Mesodermal cell (in vitro differentiated cells): ENCODE results near the gene TCP10L.
"Not testable (repeated sequence)": the region's sequence is repeated elsewhere in the genome, so short reads cannot be mapped to it uniquely, and the experiment has no call there.

ENCODE experiments used
- H3K27ac ChIP-seq: 2 replicates; pipeline ENCODE4 v1.7.0; 2013; ENCODE audit warnings: mild to moderate bottlenecking, low read depth, low read length, moderate library complexity; ENCODE audit not compliant: severe bottlenecking
- H3K36me3 ChIP-seq: 2 replicates; pipeline ENCODE4 v1.7.1; 2013; ENCODE audit warnings: mild to moderate bottlenecking, low read length, moderate library complexity; ENCODE audit not compliant: control insufficient read depth, insufficient read depth
- H3K4me1 ChIP-seq: one replicate; pipeline ENCODE4 v1.7.1; 2013; ENCODE audit warnings: mild to moderate bottlenecking, low read length; ENCODE audit not compliant: insufficient read depth, control insufficient read depth, poor library complexity, severe bottlenecking
- H3K4me3 ChIP-seq: 2 replicates; pipeline ENCODE4 v1.7.0; 2013; ENCODE audit warnings: low read length, control low read depth, mild to moderate bottlenecking; ENCODE audit not compliant: insufficient read depth, poor library complexity, severe bottlenecking; ENCODE audit errors: extremely low read depth
- H3K9me3 ChIP-seq: 2 replicates; pipeline ENCODE4 v1.7.1; 2013; ENCODE audit warnings: mild to moderate bottlenecking, low read length, moderate library complexity; ENCODE audit not compliant: control insufficient read depth
- whole genome bisulfite sequencing, 2 experiments: methylation state at CpG; one replicate each; pipeline ENCODE4 v1.1.5; 2013; ENCODE audit warnings: missing lambda C conversion rate in 2 of 2; ENCODE audit not compliant: insufficient coverage in 2 of 2; 5-methylcytosine and 5-hydroxymethylcytosine counted together

The TCP10L gene

GRCh38 chr21:32554832-32555638, 30.3 kb downstream of the TCP10L start:
- Histone ChIP-seq H3K4me3 (no peak overlapping the region), H3K9me3 (no peaks in the 10 kb centered on the region), H3K4me1 (no peaks in the 10 kb centered on the region), H3K36me3 (no peaks in the 10 kb centered on the region), H3K27ac (no peak overlapping the region)
- 67 to 100% methylated on average over 1 to 3 of the region's 4 CpGs for WGBS, 2 experiments

- Histone ChIP-seq H3K9me3 (no peaks in the 10 kb centered on the region), H3K4me1 (no peaks in the 10 kb centered on the region), H3K4me3 (no peak overlapping the region), H3K27ac (no peak overlapping the region), H3K36me3 (no peaks in the 10 kb centered on the region)
- 72 to 92% methylated on average over 3 of the region's 3 CpGs for WGBS, 2 experiments
Observed at GRCh38 chr21:32549886-32550285, 35.4 kb downstream of the TCP10L start.

- no peak overlapping the region for H3K27ac ChIP-seq
- no peak overlapping the region for H3K4me3 ChIP-seq
- H3K36me3 ChIP-seq: no peaks in the 10 kb centered on the region
- no CpG with 5 or more reads among the region's 1 CpG for WGBS, 2 experiments
- H3K4me1 ChIP-seq: no peaks in the 10 kb centered on the region
- H3K9me3 ChIP-seq: no peaks in the 10 kb centered on the region
Observed at GRCh38 chr21:32549440-32549839, 35.9 kb downstream of the TCP10L start.

GRCh38 chr21:32548978-32549377, 36.3 kb downstream of the TCP10L start:
- Histone ChIP-seq H3K4me1 (no peaks in the 10 kb centered on the region), H3K9me3 (no peaks in the 10 kb centered on the region), H3K36me3 (no peaks in the 10 kb centered on the region), H3K4me3 (no peak overlapping the region), H3K27ac (no peak overlapping the region)
- 76 to 84% methylated on average over 5 to 6 of the region's 8 CpGs for WGBS, 2 experiments

GRCh38 chr21:32547018-32547417, 38.3 kb downstream of the TCP10L start:
- 91 to 100% methylated on average over 1 of the region's 4 CpGs for WGBS, 2 experiments
- Histone ChIP-seq H3K4me1 (no peaks in the 10 kb centered on the region), H3K27ac (no peak overlapping the region), H3K36me3 (no peaks in the 10 kb centered on the region), H3K9me3 (no peaks in the 10 kb centered on the region), H3K4me3 (no peak overlapping the region)

- 90 to 95% methylated on average over 5 to 6 of the region's 6 CpGs for WGBS, 2 experiments
- H3K27ac ChIP-seq: no peak overlapping the region
- H3K9me3 ChIP-seq: no peaks in the 10 kb centered on the region
- no peak overlapping the region for H3K4me3 ChIP-seq
- H3K4me1 ChIP-seq: no peaks in the 10 kb centered on the region
- H3K36me3 ChIP-seq: no peaks in the 10 kb centered on the region
Observed at GRCh38 chr21:32545948-32546441, 39.3 kb downstream of the TCP10L start.

GRCh38 chr21:32544697-32545096, 40.6 kb downstream of the TCP10L start:
- no peak overlapping the region for H3K27ac ChIP-seq
- H3K4me3 ChIP-seq: no peak overlapping the region
- H3K9me3 ChIP-seq: no peaks in the 10 kb centered on the region
- no peaks in the 10 kb centered on the region for H3K4me1 ChIP-seq
- WGBS, 2 experiments: 93 to 100% methylated on average over 3 of the region's 4 CpGs
- no peaks in the 10 kb centered on the region for H3K36me3 ChIP-seq

- Histone ChIP-seq H3K27ac (no peak overlapping the region), H3K36me3 (no peaks in the 10 kb centered on the region), H3K4me3 (no peak overlapping the region), H3K4me1 (no peaks in the 10 kb centered on the region), H3K9me3 (no peaks in the 10 kb centered on the region)
- WGBS, 2 experiments: 60 to 63% methylated on average over 1 to 2 of the region's 3 CpGs
Observed at GRCh38 chr21:32543975-32544374, 41.3 kb downstream of the TCP10L start.

- H3K4me3 ChIP-seq, H3K27ac ChIP-seq, H3K4me1 ChIP-seq, H3K9me3 ChIP-seq, H3K36me3 ChIP-seq: not testable (repeated sequence)
- WGBS, 2 experiments: no CpG with 5 or more reads among the region's 2 CpGs
Observed at GRCh38 chr21:32543056-32543455, 42.3 kb downstream of the TCP10L start.

- Histone ChIP-seq H3K4me3 (no peak overlapping the region), H3K4me1 (no peaks in the 10 kb centered on the region), H3K36me3 (no peaks in the 10 kb centered on the region), H3K27ac (no peak overlapping the region), H3K9me3 (no peaks in the 10 kb centered on the region)
- WGBS, 2 experiments: 85 to 86% methylated on average over 4 to 6 of the region's 6 CpGs
Observed at GRCh38 chr21:32539378-32539777, 45.9 kb downstream of the TCP10L start.

GRCh38 chr21:32538147-32538792, 47.1 kb downstream of the TCP10L start:
- Histone ChIP-seq H3K4me1 (no peaks in the 10 kb centered on the region), H3K9me3 (no peaks in the 10 kb centered on the region), H3K27ac (no peak overlapping the region), H3K36me3 (no peaks in the 10 kb centered on the region), H3K4me3 (no peak overlapping the region)
- WGBS, 2 experiments: 68 to 77% methylated on average over 5 to 8 of the region's 11 CpGs
